H9 (cell line): ENCODE results near the gene NKPD1. TPM values are rescaled to one million over a fixed set of nuclear protein-coding genes. Genes with fewer than 3 reads are reported as not detected.

Experiments used
- DNase-seq: peaks from one replicate; pipeline ENCODE4 v3.0.0-alpha.2; 2017
- H2AFZ ChIP-seq: one replicate; pipeline ENCODE4 v1.6.1; 2013; ENCODE audit warnings: mild to moderate bottlenecking, low read length, control low read depth, moderate library complexity
- H2AK5ac ChIP-seq: 2 replicates; pipeline ENCODE4 v1.6.1; 2013; ENCODE audit warnings: low read length, control low read depth, mixed read lengths; ENCODE audit not compliant: insufficient read length
- H2BK120ac ChIP-seq: one replicate; pipeline ENCODE4 v1.6.1; 2013; ENCODE audit warnings: low read depth, mild to moderate bottlenecking, low read length, control low read depth, inconsistent platforms; ENCODE audit not compliant: poor library complexity, severe bottlenecking
- H2BK12ac ChIP-seq: 2 replicates; pipeline ENCODE4 v1.6.1; 2013; ENCODE audit warnings: low read length, control low read depth, mixed read lengths, low read depth; ENCODE audit not compliant: insufficient read length
- H2BK15ac ChIP-seq: 2 replicates; pipeline ENCODE4 v1.6.1; 2013; ENCODE audit warnings: low read depth, low read length, control low read depth
- H2BK20ac ChIP-seq: one replicate; pipeline ENCODE4 v1.6.1; 2013; ENCODE audit warnings: low read depth, mild to moderate bottlenecking, low read length, control low read depth, inconsistent platforms; ENCODE audit not compliant: poor library complexity, severe bottlenecking
- H2BK5ac ChIP-seq: 2 replicates; pipeline ENCODE4 v1.6.1; 2013; ENCODE audit warnings: low read length, control low read depth, mixed read lengths; ENCODE audit not compliant: insufficient read length
- H3K14ac ChIP-seq: 2 replicates; pipeline ENCODE4 v1.6.1; 2013; ENCODE audit warnings: low read length, control low read depth; ENCODE audit not compliant: insufficient read depth
- H3K18ac ChIP-seq: 2 replicates; pipeline ENCODE4 v1.6.1; 2013; ENCODE audit warnings: low read depth, mild to moderate bottlenecking, mixed read lengths, low read length, control low read depth; ENCODE audit not compliant: insufficient read length
- H3K23ac ChIP-seq: 2 replicates; pipeline ENCODE4 v1.6.1; 2013; ENCODE audit warnings: low read length, control low read depth, mixed read lengths, low read depth; ENCODE audit not compliant: insufficient read length
- H3K23me2 ChIP-seq: 2 replicates; pipeline ENCODE4 v1.6.1; 2013; ENCODE audit warnings: low read depth, mild to moderate bottlenecking, mixed read lengths, low read length, control low read depth; ENCODE audit not compliant: insufficient read length, poor library complexity, severe bottlenecking
- H3K27ac ChIP-seq: 2 replicates; pipeline ENCODE4 v1.5.1; 2013; ENCODE audit warnings: low read length, control low read depth, mixed read lengths, low read depth; ENCODE audit not compliant: insufficient read length
- H3K27me3 ChIP-seq: 2 replicates; pipeline ENCODE4 v1.6.1; 2013; ENCODE audit warnings: low read length, control low read depth, inconsistent platforms; ENCODE audit not compliant: insufficient read depth
- H3K4ac ChIP-seq: 2 replicates; pipeline ENCODE4 v1.6.1; 2013; ENCODE audit warnings: low read depth, mild to moderate bottlenecking, control low read depth, inconsistent platforms, low read length, moderate library complexity
- H3K4me1 ChIP-seq: 2 replicates; pipeline ENCODE4 v1.6.1; 2013; ENCODE audit warnings: low read length, control low read depth, inconsistent platforms; ENCODE audit not compliant: insufficient read depth
- H3K4me2 ChIP-seq: 2 replicates; pipeline ENCODE4 v1.6.1; 2013; ENCODE audit warnings: low read length, control low read depth, mixed read lengths; ENCODE audit not compliant: insufficient read length, insufficient read depth
- H3K56ac ChIP-seq: 2 replicates; pipeline ENCODE4 v1.6.1; 2013; ENCODE audit warnings: low read depth, mild to moderate bottlenecking, mixed read lengths, low read length, control low read depth; ENCODE audit not compliant: insufficient read length
- H3K79me1 ChIP-seq: 2 replicates; pipeline ENCODE4 v1.6.1; 2013; ENCODE audit warnings: low read depth, mild to moderate bottlenecking, moderate library complexity, low read length, control low read depth, inconsistent platforms; ENCODE audit not compliant: insufficient read depth, poor library complexity, severe bottlenecking
- H3K79me2 ChIP-seq: 2 replicates; pipeline ENCODE4 v1.6.1; 2013; ENCODE audit warnings: low read length, control low read depth, inconsistent platforms; ENCODE audit not compliant: insufficient read depth
- H3K9ac ChIP-seq: 2 replicates; pipeline ENCODE4 v1.6.1; 2013; ENCODE audit warnings: low read length, control low read depth, mixed read lengths; ENCODE audit not compliant: insufficient read length; ENCODE audit errors: extremely low read depth
- H3K9me3 ChIP-seq: one replicate; pipeline ENCODE4 v1.6.1; 2013; ENCODE audit warnings: low read depth, low read length, inconsistent platforms; ENCODE audit not compliant: control insufficient read depth
- H3T11ph ChIP-seq: one replicate; pipeline ENCODE4 v1.6.1; 2013; ENCODE audit warnings: mild to moderate bottlenecking, low read length, control low read depth, inconsistent platforms
- H4K20me1 ChIP-seq: one replicate; pipeline ENCODE4 v1.6.1; 2013; ENCODE audit not compliant: control insufficient read depth, insufficient read length, insufficient read depth
- H4K5ac ChIP-seq: 2 replicates; pipeline ENCODE4 v1.6.1; 2013; ENCODE audit warnings: low read depth, mild to moderate bottlenecking, mixed read lengths, low read length, control low read depth; ENCODE audit not compliant: insufficient read length
- H4K8ac ChIP-seq: replicated peaks from 2 replicates; pipeline ENCODE4 v1.6.1; 2013; ENCODE audit warnings: low read length, control low read depth, mixed read lengths, low read depth; ENCODE audit not compliant: insufficient read length
- H4K91ac ChIP-seq: 2 replicates; pipeline ENCODE4 v1.6.1; 2013; ENCODE audit warnings: low read depth, mild to moderate bottlenecking, moderate library complexity, mixed read lengths, low read length, control low read depth; ENCODE audit not compliant: insufficient read length
- H3K27ac Mint-ChIP-seq, 3 experiments: 2 replicates in 2 of 3; 3 replicates in 1 of 3; pipeline ENCODE4 v1.8.0; 2020 to 2021; ENCODE audit warnings: mixed read lengths in 3 of 3, mild to moderate bottlenecking in 1 of 3, moderate library complexity in 1 of 3
- H3K27me3 Mint-ChIP-seq: 2 replicates; pipeline ENCODE4 v1.8.0; 2021; ENCODE audit warnings: low read depth, mild to moderate bottlenecking, moderate library complexity, mixed read lengths
- H3K36me3 Mint-ChIP-seq, 3 experiments: 2 replicates in 2 of 3; 3 replicates in 1 of 3; pipeline ENCODE4 v1.8.0; 2020 to 2021; ENCODE audit warnings: low read depth in 3 of 3, mixed read lengths in 3 of 3; ENCODE audit not compliant: insufficient read depth in 1 of 3
- H3K4me1 Mint-ChIP-seq, 2 experiments: 2 replicates each; pipeline ENCODE4 v1.8.0; 2020; ENCODE audit warnings: mixed read lengths in 2 of 2
- H3K4me3 Mint-ChIP-seq, 2 experiments: 2 replicates in 1 of 2; 3 replicates in 1 of 2; pipeline ENCODE4 v1.8.0; 2020 to 2021; ENCODE audit warnings: mild to moderate bottlenecking in 2 of 2, mixed read lengths in 2 of 2, moderate library complexity in 1 of 2
- H3K9me3 Mint-ChIP-seq, 2 experiments: 2 replicates in 1 of 2; 3 replicates in 1 of 2; pipeline ENCODE4 v1.8.0; 2020; ENCODE audit warnings: mild to moderate bottlenecking in 2 of 2, mixed read lengths in 2 of 2, moderate library complexity in 1 of 2
- CTCF ChIP-seq: fragments of 200-600 bp; sonication (generic); conservative IDR thresholded peaks from 3 replicates; pipeline ENCODE4 v1.8.0; 2021; ENCODE audit warnings: antibody characterized with exemption, mild to moderate bottlenecking
- WGBS: extraction: QIAGEN DNeasy Blood & Tissue Kit; methylation state at CpG from one replicate; pipeline ENCODE4 v1.1.7; 2013; ENCODE audit warnings: missing lambda C conversion rate, low lambda C conversion rate, mixed read lengths; ENCODE audit not compliant: insufficient read length; ENCODE audit errors: extremely low coverage; 5-methylcytosine and 5-hydroxymethylcytosine counted together
- total RNA-seq: library from RNA; stranded (reverse); gene quantifications from 2 replicates; pipeline ENCODE4 v1.2.1, GENCODE V29; 2021

The NKPD1 gene
- total RNA-seq, 1 experiment from 2014 or later, result 0.17 TPM

DNA sequence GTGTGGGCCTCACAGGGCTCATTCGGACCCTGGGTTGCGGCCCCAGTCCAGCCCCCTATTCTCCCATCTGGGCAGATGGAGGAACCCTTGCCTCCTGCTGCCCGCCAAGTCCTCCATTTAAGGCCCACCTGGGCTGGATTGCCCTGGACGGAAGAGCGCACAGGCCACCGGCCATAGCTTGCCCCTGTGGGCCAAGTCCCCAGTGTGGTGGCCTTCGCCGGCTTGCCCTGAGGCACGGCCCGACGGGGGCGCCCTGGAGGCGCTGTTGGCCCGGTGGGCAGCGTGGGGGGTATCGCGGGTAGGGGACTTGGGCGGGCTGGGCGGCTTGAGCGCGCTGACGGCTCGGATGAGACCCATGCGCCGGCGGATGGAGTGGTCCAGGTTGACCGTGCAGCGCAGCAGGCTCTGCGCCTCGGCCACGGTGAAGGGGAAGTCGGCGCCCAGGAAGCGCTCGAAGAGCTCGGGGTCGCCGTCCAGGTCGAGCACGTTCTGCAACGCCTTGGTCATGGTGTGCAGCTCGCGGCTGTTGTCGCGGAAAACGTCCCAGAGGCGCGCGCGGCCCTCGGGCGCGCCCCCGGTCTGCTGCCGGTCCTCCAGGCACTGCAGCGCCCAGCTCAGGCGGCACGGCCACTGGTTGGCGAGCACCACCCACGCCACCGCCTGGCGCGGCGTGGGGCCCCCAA, 8.8 kb downstream of the NKPD1 start:
- H3K4me1 ChIP-seq, result no peaks in the 10 kb centered on the region
- no peak overlapping the region for H2BK20ac ChIP-seq
- peaks cover 7% of the 10 kb centered on the region; the same call in 1 of the 2 replicates for H3K27me3 ChIP-seq
- H4K5ac ChIP-seq, result no peak overlapping the region
- no peaks in the 10 kb centered on the region for H3K79me1 ChIP-seq
- H4K20me1 ChIP-seq, result no peaks in the 10 kb centered on the region
- no peak overlapping the region for H2AFZ ChIP-seq
- no peaks in the 10 kb centered on the region for H3K79me2 ChIP-seq
- no peaks in the 10 kb centered on the region for H3K23me2 ChIP-seq
- WGBS, result no CpG with 5 or more reads among the region's 64 CpGs
- no peak for TF ChIP-seq CTCF
- peak; percentile 58 for DNase-seq
- Mint-ChIP-seq H3K36me3 (peaks cover 0 to 2% (median 0%) of the 10 kb centered on the region in 3 experiments; a peak in 2 of 7 replicates), H3K9me3 (no peaks in the 10 kb centered on the region; a peak in 1 of 5 replicates), H3K27me3 (peaks cover 55% of the 10 kb centered on the region), H3K4me1 (peaks cover 11 to 23% of the 10 kb centered on the region in 2 experiments), H3K27ac (peak overlapping the region in 1 of 3 experiments; percentile 55; a peak in 1 of 7 replicates), H3K4me3 (no peak overlapping the region)
- H3K9ac ChIP-seq, result no peak overlapping the region
- H3K18ac ChIP-seq, result no peak overlapping the region
- no peak overlapping the region for H3T11ph ChIP-seq
- H3K4me2 ChIP-seq, result no peak overlapping the region
- no peak overlapping the region for H2AK5ac ChIP-seq
- no peak overlapping the region for H2BK12ac ChIP-seq
- no peak overlapping the region for H2BK5ac ChIP-seq
- H3K14ac ChIP-seq, result no peak overlapping the region
- no peak overlapping the region for H3K56ac ChIP-seq
- no peak overlapping the region for H4K91ac ChIP-seq
- H3K4ac ChIP-seq, result no peak overlapping the region
- no peak overlapping the region for H2BK120ac ChIP-seq
- H4K8ac ChIP-seq, result no peak overlapping the region
- no peaks in the 10 kb centered on the region for H3K9me3 ChIP-seq
- no peak overlapping the region for H2BK15ac ChIP-seq
- no peak overlapping the region for H3K27ac ChIP-seq
- H3K23ac ChIP-seq, result no peak overlapping the region
